GM12878 (cell line): ENCODE data around the gene DDX5. TPM values are rescaled to one million over a fixed set of nuclear protein-coding genes. Genes with fewer than 3 reads are reported as not detected.

Experiments
- BMI1 ChIP-seq: fragments of 450-650 bp; IDR thresholded peaks from 2 replicates; pipeline ENCODE4 v1.6.1; 2016; ENCODE audit warnings: mild to moderate bottlenecking, moderate library complexity, borderline replicate concordance
- EP300 ChIP-seq, 2 experiments: fragments of 150-350 bp in 1 of 2; IDR thresholded peaks; 2 replicates each; pipeline ENCODE4 v1.6.1; 2011 to 2012; ENCODE audit warnings: low read depth in 2 of 2, low read length in 2 of 2, borderline replicate concordance in 1 of 2, improper control_type of control experiment in 1 of 2, inconsistent platforms in 1 of 2; ENCODE audit not compliant: control insufficient read depth in 1 of 2
- ETV6 ChIP-seq, 2 experiments: fragments of 450-650 bp in 1 of 2; IDR thresholded peaks in 1 of 2; conservative IDR thresholded peaks in 1 of 2; 2 replicates each; pipeline ENCODE4 v1.6.1; 2014; ENCODE audit warnings: antibody characterized with exemption in 1 of 2, borderline replicate concordance in 1 of 2, low read depth in 1 of 2, mild to moderate bottlenecking in 1 of 2, moderate library complexity in 1 of 2
- EZH2 ChIP-seq: IDR thresholded peaks from 2 replicates; pipeline ENCODE4 v1.6.1; 2012; ENCODE audit warnings: low read depth, mild to moderate bottlenecking, control low read depth, inconsistent platforms, low read length, borderline replicate concordance; ENCODE audit not compliant: control insufficient read depth
- MXI1 ChIP-seq: fragments of 150-350 bp; IDR thresholded peaks from 2 replicates; pipeline ENCODE4 v1.6.1; 2011; ENCODE audit warnings: low read depth, mild to moderate bottlenecking, inconsistent platforms, low read length, improper control_type of control experiment
- NFYA ChIP-seq: IDR thresholded peaks from 2 replicates; pipeline ENCODE4 v1.6.1; 2011; ENCODE audit warnings: low read depth, mild to moderate bottlenecking, low read length, improper control_type of control experiment, borderline replicate concordance
- NRF1 ChIP-seq: conservative IDR thresholded peaks from 2 replicates; pipeline ENCODE4 v1.6.1; 2011; ENCODE audit warnings: mild to moderate bottlenecking, low read depth, low read length, improper control_type of control experiment
- PAX5 ChIP-seq: IDR thresholded peaks from 2 replicates; pipeline ENCODE4 v1.6.1; 2011; ENCODE audit warnings: low read depth, low read length, borderline replicate concordance
- PAX8 ChIP-seq: fragments of 450-650 bp; IDR thresholded peaks from 2 replicates; pipeline ENCODE4 v1.6.1; 2017; ENCODE audit warnings: mild to moderate bottlenecking, moderate library complexity
- SIX5 ChIP-seq: IDR thresholded peaks from 2 replicates; pipeline ENCODE4 v1.6.1; 2011; ENCODE audit warnings: mild to moderate bottlenecking, low read depth, low read length, moderate library complexity; ENCODE audit not compliant: severe bottlenecking
- SMC3 ChIP-seq: IDR thresholded peaks from 2 replicates; pipeline ENCODE4 v1.6.1; 2011; ENCODE audit warnings: low read length, improper control_type of control experiment, borderline replicate concordance
- polyA plus RNA-seq, 11 experiments: library from polyadenylated mRNA; depleted of rRNA in 4 of 11; unstranded in 6 of 11; stranded (reverse) in 5 of 11; fragments of >200 nt; fragmentation: Nextera tagmentation in 4 of 11; fragmentation: Illumina TruSeq in 1 of 11; extraction: Ambion mirVana in 4 of 11; extraction: Trizol in 1 of 11; gene quantifications; 1 replicate in 1 of 11; 2 replicates in 10 of 11; pipeline versions ENCODE4 v1.2.1 to v1.2.3, GENCODE V29; 2011 to 2016; ENCODE audit warnings: inconsistent platforms in 2 of 11, missing spikeins in 2 of 11, low read depth in 1 of 11
- total RNA-seq, 4 experiments: library from RNA; depleted of rRNA in 3 of 4; stranded (reverse); fragments of >200 nt in 3 of 4; fragmentation: Illumina TruSeq in 1 of 4; extraction: Trizol in 1 of 4; gene quantifications; 2 replicates each; pipeline versions ENCODE4 v1.2.1 to v1.2.3, GENCODE V29; 2013 to 2021
- TF ChIP-seq, protein P1 (sequence below): fragments of 450-650 bp; IDR thresholded peaks from 2 replicates; pipeline ENCODE4 v1.6.1; 2017; ENCODE audit warnings: antibody characterized with exemption, mild to moderate bottlenecking, moderate library complexity
- TF ChIP-seq, protein P2 (sequence below): fragments of 450-650 bp; formaldehyde crosslinking; IDR thresholded peaks from 2 replicates; pipeline ENCODE4 v1.4.0; 2022; ENCODE audit warnings: mild to moderate bottlenecking, moderate library complexity
- TF ChIP-seq, protein P3 (sequence below): fragments of 450-650 bp; conservative IDR thresholded peaks from 2 replicates; pipeline ENCODE4 v1.6.1; 2017; ENCODE audit warnings: mild to moderate bottlenecking, moderate library complexity
- TF ChIP-seq, protein P4 (sequence below), 3 experiments: IDR thresholded peaks in 2 of 3; conservative IDR thresholded peaks in 1 of 3; 2 replicates each; pipeline ENCODE4 v1.5.1; 2011; ENCODE audit warnings: low read depth in 3 of 3, low read length in 3 of 3, mild to moderate bottlenecking in 3 of 3, control low read depth in 2 of 3, moderate library complexity in 2 of 3, inconsistent platforms in 1 of 3, mixed read lengths in 1 of 3; ENCODE audit not compliant: control insufficient read depth in 2 of 3, insufficient read depth in 1 of 3; ENCODE audit errors: extremely low read depth in 1 of 3
- TF ChIP-seq, protein P5 (sequence below): IDR thresholded peaks from 2 replicates; pipeline ENCODE4 v1.6.1; 2012; ENCODE audit warnings: low read depth, low read length, improper control_type of control experiment

The DDX5 gene
- total and polyA plus RNA-seq, 10 of the 15 experiments (the other 5 are each of a cell fraction or from before 2014, with no cell fraction given), result 257 to 1,423 (median 719) TPM

DNA sequence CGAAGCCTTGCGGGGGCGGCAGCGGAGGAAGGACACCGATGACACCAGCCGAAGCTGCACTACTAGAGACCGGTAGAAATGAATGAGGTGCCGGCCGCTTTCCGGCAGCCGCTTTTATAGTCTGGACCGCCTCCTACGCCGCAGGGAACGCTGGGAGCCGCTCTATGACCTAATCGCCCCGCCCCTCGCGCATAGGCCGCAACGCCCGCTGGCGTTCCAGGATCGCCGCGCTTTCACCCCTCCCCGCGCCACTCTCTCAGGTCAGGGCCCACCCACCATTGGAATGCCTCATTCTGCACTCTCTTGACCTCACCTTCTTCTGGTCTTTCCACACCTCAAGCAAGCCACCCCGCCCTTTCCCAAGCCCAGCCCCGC, at the start of gene DDX5 (continued):
- no peak for TF ChIP-seq EP300 (IDR thresholded peaks at IDR 0.05; ENCODE audit: borderline replicate concordance in 1 of 2, control insufficient read depth in 1 of 2, low read depth in 2 of 2, low read length in 2 of 2)
- no peak for TF ChIP-seq MXI1
- no peak for TF ChIP-seq SMC3
- TF ChIP-seq, protein P1, sequence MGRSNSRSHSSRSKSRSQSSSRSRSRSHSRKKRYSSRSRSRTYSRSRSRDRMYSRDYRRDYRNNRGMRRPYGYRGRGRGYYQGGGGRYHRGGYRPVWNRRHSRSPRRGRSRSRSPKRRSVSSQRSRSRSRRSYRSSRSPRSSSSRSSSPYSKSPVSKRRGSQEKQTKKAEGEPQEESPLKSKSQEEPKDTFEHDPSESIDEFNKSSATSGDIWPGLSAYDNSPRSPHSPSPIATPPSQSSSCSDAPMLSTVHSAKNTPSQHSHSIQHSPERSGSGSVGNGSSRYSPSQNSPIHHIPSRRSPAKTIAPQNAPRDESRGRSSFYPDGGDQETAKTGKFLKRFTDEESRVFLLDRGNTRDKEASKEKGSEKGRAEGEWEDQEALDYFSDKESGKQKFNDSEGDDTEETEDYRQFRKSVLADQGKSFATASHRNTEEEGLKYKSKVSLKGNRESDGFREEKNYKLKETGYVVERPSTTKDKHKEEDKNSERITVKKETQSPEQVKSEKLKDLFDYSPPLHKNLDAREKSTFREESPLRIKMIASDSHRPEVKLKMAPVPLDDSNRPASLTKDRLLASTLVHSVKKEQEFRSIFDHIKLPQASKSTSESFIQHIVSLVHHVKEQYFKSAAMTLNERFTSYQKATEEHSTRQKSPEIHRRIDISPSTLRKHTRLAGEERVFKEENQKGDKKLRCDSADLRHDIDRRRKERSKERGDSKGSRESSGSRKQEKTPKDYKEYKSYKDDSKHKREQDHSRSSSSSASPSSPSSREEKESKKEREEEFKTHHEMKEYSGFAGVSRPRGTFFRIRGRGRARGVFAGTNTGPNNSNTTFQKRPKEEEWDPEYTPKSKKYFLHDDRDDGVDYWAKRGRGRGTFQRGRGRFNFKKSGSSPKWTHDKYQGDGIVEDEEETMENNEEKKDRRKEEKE, result no peak
- TF ChIP-seq, protein P2, sequence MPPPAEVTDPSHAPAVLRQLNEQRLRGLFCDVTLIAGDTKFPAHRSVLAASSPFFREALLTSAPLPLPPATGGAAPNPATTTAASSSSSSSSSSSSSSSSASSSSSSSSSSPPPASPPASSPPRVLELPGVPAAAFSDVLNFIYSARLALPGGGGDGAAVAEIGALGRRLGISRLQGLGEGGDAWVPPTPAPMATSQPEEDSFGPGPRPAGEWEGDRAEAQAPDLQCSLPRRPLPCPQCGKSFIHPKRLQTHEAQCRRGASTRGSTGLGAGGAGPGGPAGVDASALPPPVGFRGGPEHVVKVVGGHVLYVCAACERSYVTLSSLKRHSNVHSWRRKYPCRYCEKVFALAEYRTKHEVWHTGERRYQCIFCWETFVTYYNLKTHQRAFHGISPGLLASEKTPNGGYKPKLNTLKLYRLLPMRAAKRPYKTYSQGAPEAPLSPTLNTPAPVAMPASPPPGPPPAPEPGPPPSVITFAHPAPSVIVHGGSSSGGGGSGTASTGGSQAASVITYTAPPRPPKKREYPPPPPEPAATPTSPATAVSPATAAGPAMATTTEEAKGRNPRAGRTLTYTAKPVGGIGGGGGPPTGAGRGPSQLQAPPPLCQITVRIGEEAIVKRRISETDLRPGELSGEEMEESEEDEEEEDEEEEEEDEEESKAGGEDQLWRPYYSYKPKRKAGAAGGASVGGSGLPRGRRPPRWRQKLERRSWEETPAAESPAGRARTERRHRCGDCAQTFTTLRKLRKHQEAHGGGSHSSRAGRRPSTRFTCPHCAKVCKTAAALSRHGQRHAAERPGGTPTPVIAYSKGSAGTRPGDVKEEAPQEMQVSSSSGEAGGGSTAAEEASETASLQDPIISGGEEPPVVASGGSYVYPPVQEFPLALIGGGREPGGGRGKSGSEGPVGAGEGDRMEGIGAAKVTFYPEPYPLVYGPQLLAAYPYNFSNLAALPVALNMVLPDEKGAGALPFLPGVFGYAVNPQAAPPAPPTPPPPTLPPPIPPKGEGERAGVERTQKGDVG (CRISPR knock-in tag), result no peak
- TF ChIP-seq PAX5, result peak; percentile 33; the same call in 1 of the 2 replicates
- TF ChIP-seq, protein P3, sequence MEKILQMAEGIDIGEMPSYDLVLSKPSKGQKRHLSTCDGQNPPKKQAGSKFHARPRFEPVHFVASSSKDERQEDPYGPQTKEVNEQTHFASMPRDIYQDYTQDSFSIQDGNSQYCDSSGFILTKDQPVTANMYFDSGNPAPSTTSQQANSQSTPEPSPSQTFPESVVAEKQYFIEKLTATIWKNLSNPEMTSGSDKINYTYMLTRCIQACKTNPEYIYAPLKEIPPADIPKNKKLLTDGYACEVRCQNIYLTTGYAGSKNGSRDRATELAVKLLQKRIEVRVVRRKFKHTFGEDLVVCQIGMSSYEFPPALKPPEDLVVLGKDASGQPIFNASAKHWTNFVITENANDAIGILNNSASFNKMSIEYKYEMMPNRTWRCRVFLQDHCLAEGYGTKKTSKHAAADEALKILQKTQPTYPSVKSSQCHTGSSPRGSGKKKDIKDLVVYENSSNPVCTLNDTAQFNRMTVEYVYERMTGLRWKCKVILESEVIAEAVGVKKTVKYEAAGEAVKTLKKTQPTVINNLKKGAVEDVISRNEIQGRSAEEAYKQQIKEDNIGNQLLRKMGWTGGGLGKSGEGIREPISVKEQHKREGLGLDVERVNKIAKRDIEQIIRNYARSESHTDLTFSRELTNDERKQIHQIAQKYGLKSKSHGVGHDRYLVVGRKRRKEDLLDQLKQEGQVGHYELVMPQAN, result peak; percentile 82
- TF ChIP-seq, protein P4, sequence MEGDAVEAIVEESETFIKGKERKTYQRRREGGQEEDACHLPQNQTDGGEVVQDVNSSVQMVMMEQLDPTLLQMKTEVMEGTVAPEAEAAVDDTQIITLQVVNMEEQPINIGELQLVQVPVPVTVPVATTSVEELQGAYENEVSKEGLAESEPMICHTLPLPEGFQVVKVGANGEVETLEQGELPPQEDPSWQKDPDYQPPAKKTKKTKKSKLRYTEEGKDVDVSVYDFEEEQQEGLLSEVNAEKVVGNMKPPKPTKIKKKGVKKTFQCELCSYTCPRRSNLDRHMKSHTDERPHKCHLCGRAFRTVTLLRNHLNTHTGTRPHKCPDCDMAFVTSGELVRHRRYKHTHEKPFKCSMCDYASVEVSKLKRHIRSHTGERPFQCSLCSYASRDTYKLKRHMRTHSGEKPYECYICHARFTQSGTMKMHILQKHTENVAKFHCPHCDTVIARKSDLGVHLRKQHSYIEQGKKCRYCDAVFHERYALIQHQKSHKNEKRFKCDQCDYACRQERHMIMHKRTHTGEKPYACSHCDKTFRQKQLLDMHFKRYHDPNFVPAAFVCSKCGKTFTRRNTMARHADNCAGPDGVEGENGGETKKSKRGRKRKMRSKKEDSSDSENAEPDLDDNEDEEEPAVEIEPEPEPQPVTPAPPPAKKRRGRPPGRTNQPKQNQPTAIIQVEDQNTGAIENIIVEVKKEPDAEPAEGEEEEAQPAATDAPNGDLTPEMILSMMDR (IDR thresholded peaks at IDR 0.05 in 2 of 3, conservative IDR thresholded peaks at IDR 0.05 in 1 of 3; ENCODE audit: control insufficient read depth in 2 of 3, extremely low read depth in 1 of 3, insufficient read depth in 1 of 3, low read depth in 3 of 3, low read length in 3 of 3), result no peak
- peak; percentile 43; the same call in 1 of the 2 replicates for TF ChIP-seq NRF1
- no peak for TF ChIP-seq NFYA
- TF ChIP-seq BMI1, result no peak
- TF ChIP-seq EZH2, result no peak
- TF ChIP-seq, protein P5, sequence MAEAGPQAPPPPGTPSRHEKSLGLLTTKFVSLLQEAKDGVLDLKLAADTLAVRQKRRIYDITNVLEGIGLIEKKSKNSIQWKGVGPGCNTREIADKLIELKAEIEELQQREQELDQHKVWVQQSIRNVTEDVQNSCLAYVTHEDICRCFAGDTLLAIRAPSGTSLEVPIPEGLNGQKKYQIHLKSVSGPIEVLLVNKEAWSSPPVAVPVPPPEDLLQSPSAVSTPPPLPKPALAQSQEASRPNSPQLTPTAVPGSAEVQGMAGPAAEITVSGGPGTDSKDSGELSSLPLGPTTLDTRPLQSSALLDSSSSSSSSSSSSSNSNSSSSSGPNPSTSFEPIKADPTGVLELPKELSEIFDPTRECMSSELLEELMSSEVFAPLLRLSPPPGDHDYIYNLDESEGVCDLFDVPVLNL, result no peak
- TF ChIP-seq SIX5, result no peak
- no peak for TF ChIP-seq ETV6 (conservative IDR thresholded peaks at IDR 0.05 in 1 of 2, IDR thresholded peaks at IDR 0.05 in 1 of 2; ENCODE audit: borderline replicate concordance in 1 of 2, low read depth in 1 of 2)
- no peak for TF ChIP-seq PAX8
